SK-N-SH treated with all-trans-retinoic acid at 6 μM for 48 hours (cell line): ENCODE data around the gene ZNF358.

Experiments used
- ARNTL ChIP-seq: fragments of 450-650 bp; formaldehyde crosslinking; IDR thresholded peaks from 2 replicates; pipeline ENCODE4 v1.5.0; 2020; ENCODE audit warnings: low read depth, mild to moderate bottlenecking, moderate library complexity, borderline replicate concordance
- OSR1 ChIP-seq: fragments of 250-450 bp; sonication (Bioruptor Pico); IDR thresholded peaks from 2 replicates; pipeline ENCODE4 v1.8.0; 2022; ENCODE audit warnings: moderate library complexity, mild to moderate bottlenecking, inconsistent platforms
- TCF4 ChIP-seq: fragments of 250-450 bp; sonication (Bioruptor Pico); IDR thresholded peaks from 2 replicates; pipeline ENCODE4 v1.8.0; 2021; ENCODE audit warnings: mild to moderate bottlenecking, moderate library complexity, borderline replicate concordance
- ZFP3 ChIP-seq: fragments of 250-450 bp; sonication (Bioruptor Pico); IDR thresholded peaks from 2 replicates; pipeline ENCODE4 v1.5.0; 2020; ENCODE audit warnings: mild to moderate bottlenecking, moderate library complexity
- ZFP30 ChIP-seq: fragments of 450-650 bp; formaldehyde crosslinking; IDR thresholded peaks from 2 replicates; pipeline ENCODE4 v1.5.0; 2022; ENCODE audit warnings: mild to moderate bottlenecking, moderate library complexity
- ZNF70 ChIP-seq: fragments of 450-650 bp; formaldehyde crosslinking; IDR thresholded peaks from 2 replicates; pipeline ENCODE4 v1.5.0; 2020; ENCODE audit warnings: mild to moderate bottlenecking, moderate library complexity
- TF ChIP-seq, protein P1 (sequence below): fragments of 250-450 bp; sonication (Bioruptor Pico); IDR thresholded peaks from 2 replicates; pipeline ENCODE4 v1.5.1; 2020; ENCODE audit warnings: low read depth, mild to moderate bottlenecking, moderate library complexity

DNA sequence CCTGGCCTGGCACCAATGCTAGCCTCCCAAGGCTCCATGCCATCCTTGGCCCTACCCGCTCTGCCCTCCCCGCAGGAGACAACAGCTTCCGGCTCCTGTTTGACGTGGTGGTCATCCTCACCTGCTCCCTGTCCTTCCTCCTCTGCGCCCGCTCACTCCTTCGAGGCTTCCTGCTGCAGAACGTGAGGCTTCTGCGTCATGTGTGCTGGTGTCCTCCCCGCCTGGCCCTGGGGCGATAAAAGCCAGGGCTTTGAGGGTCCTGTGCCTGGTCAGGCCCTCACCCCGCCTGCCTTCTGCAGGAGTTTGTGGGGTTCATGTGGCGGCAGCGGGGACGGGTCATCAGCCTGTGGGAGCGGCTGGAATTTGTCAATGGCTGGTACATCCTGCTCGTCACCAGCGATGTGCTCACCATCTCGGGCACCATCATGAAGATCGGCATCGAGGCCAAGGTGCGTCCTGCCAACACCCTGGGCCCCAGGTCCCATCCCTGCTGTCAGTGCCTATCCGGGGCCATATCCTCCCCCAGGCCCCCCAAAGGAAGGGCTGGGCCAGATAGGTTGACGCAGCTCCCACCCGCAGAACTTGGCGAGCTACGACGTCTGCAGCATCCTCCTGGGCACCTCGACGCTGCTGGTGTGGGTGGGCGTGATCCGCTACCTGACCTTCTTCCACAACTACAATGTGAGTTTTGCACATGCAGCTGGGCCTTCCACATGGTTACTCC is 12.8 kb downstream of the ZNF358 start:
- TF ChIP-seq, protein P1, sequence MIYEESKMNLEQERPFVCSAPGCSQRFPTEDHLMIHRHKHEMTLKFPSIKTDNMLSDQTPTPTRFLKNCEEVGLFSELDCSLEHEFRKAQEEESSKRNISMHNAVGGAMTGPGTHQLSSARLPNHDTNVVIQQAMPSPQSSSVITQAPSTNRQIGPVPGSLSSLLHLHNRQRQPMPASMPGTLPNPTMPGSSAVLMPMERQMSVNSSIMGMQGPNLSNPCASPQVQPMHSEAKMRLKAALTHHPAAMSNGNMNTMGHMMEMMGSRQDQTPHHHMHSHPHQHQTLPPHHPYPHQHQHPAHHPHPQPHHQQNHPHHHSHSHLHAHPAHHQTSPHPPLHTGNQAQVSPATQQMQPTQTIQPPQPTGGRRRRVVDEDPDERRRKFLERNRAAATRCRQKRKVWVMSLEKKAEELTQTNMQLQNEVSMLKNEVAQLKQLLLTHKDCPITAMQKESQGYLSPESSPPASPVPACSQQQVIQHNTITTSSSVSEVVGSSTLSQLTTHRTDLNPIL (CRISPR knock-in tag), result no peak
- TF ChIP-seq TCF4 (CRISPR knock-in tag), result no peak
- TF ChIP-seq ZFP30 (CRISPR knock-in tag), result no peak
- no peak for TF ChIP-seq OSR1 (CRISPR knock-in tag)
- TF ChIP-seq ZFP3, result no peak
- TF ChIP-seq ZNF70 (CRISPR knock-in tag), result no peak
- TF ChIP-seq ARNTL (CRISPR knock-in tag), result no peak
